BLaER1 treated with 17β-estradiol and CSF1 and Interleukin-3, amounts not matched to agents 10 nM and 100 nM (cell line): ENCODE measurements around the gene PKNOX2.
A peak's percentile ranks its signal among the peaks of the same experiment; 100 is the strongest.

ENCODE experiments used
- H3K27ac ChIP-seq, 11 experiments: shearing (Covaris generic); formaldehyde crosslinking; 2 replicates each; pipeline ENCODE4 v1.8.1; 2022
- H3K27me3 ChIP-seq, 11 experiments: shearing (Covaris generic); formaldehyde crosslinking; 2 replicates each; pipeline ENCODE4 v1.8.1; 2022
- H3K36me3 ChIP-seq, 11 experiments: shearing (Covaris generic); formaldehyde crosslinking; 2 replicates each; pipeline ENCODE4 v1.8.1; 2022
- H3K4me1 ChIP-seq, 10 experiments: shearing (Covaris generic); formaldehyde crosslinking; 2 replicates each; pipeline ENCODE4 v1.8.1; 2022
- H3K4me2 ChIP-seq, 11 experiments: shearing (Covaris generic); formaldehyde crosslinking; 2 replicates each; pipeline ENCODE4 v1.8.1; 2022
- H3K4me3 ChIP-seq, 10 experiments: shearing (Covaris generic); formaldehyde crosslinking; 2 replicates each; pipeline ENCODE4 v1.8.1; 2022
- H3K9ac ChIP-seq, 11 experiments: shearing (Covaris generic); formaldehyde crosslinking; 2 replicates each; pipeline ENCODE4 v1.8.1; 2022
- H3K9me3 ChIP-seq, 11 experiments: shearing (Covaris generic); formaldehyde crosslinking; replicated peaks in 1 of 11; 2 replicates each; pipeline ENCODE4 v1.8.1; 2022
- H4K20me1 ChIP-seq, 11 experiments: shearing (Covaris generic); formaldehyde crosslinking; 2 replicates each; pipeline ENCODE4 v1.8.1; 2022
- Cebpa-rat ChIP-seq, 11 experiments: shearing (Covaris generic); IDR thresholded peaks; 2 replicates each; pipeline ENCODE4 v1.8.1; 2022

The PKNOX2 gene

GRCh38 chr11:125241104-125241503 is 76.6 kb downstream of the PKNOX2 start:
- Histone ChIP-seq H3K4me2 (no peak overlapping the region), H3K27me3 (no peaks in the 10 kb centered on the region), H3K27ac (no peak overlapping the region), H3K9me3 (peaks cover 0 to 8% (median 0%) of the 10 kb centered on the region in 11 experiments; a peak in 3 of 22 replicates), H3K9ac (no peak overlapping the region), H3K36me3 (no peaks in the 10 kb centered on the region), H3K4me1 (no peaks in the 10 kb centered on the region), H3K4me3 (no peak overlapping the region), H4K20me1 (no peaks in the 10 kb centered on the region)
- TF ChIP-seq Cebpa-rat (IDR thresholded peaks at IDR 0.05) = no peak

- Histone ChIP-seq H3K4me3 (no peak overlapping the region), H4K20me1 (no peaks in the 10 kb centered on the region), H3K27ac (no peak overlapping the region), H3K27me3 (no peaks in the 10 kb centered on the region), H3K4me1 (no peaks in the 10 kb centered on the region), H3K36me3 (no peaks in the 10 kb centered on the region), H3K9ac (no peak overlapping the region), H3K4me2 (no peak overlapping the region), H3K9me3 (peaks cover 0 to 8% (median 0%) of the 10 kb centered on the region in 11 experiments; a peak in 1 of 22 replicates)
- TF ChIP-seq Cebpa-rat (IDR thresholded peaks at IDR 0.05) = no peak
Observed at GRCh38 chr11:125242141-125242775, 77.7 kb downstream of the PKNOX2 start.

- Histone ChIP-seq H3K4me2 (no peak overlapping the region), H3K4me3 (no peak overlapping the region), H3K27ac (no peak overlapping the region), H3K9me3 (peaks cover 0 to 8% (median 0%) of the 10 kb centered on the region in 11 experiments; a peak in 1 of 22 replicates), H4K20me1 (no peaks in the 10 kb centered on the region), H3K9ac (no peak overlapping the region), H3K4me1 (no peaks in the 10 kb centered on the region), H3K36me3 (no peaks in the 10 kb centered on the region), H3K27me3 (no peaks in the 10 kb centered on the region)
- no peak for TF ChIP-seq Cebpa-rat (IDR thresholded peaks at IDR 0.05)
Observed at GRCh38 chr11:125244166-125244565, 79.6 kb downstream of the PKNOX2 start.

DNA sequence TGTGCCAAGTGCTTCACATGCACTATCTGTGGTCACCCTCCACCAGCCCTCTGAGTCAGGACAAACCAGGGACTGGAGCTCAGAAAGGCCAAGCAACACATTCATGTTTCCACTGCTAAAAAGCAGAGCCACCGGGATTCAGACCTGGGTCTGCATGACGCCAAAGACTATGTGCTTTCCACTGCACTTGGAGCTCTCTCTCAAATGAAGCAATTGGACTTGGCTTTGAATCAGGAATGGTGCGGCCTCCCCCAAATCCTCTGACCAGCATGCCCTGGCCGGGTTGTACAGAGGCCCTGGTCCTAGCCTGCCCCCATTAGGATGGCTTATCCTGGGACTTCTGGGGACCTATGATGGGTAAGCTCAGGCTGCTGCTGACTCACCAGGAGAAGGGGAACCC is 80.7 kb downstream of the PKNOX2 start:
- TF ChIP-seq Cebpa-rat (IDR thresholded peaks at IDR 0.05) = no peak
- Histone ChIP-seq H3K4me3 (no peak overlapping the region), H3K27ac (no peak overlapping the region), H3K27me3 (no peaks in the 10 kb centered on the region), H3K36me3 (no peaks in the 10 kb centered on the region), H3K4me1 (no peaks in the 10 kb centered on the region), H4K20me1 (no peaks in the 10 kb centered on the region), H3K9ac (no peak overlapping the region), H3K4me2 (no peak overlapping the region), H3K9me3 (peaks cover 0 to 8% (median 0%) of the 10 kb centered on the region in 11 experiments; a peak in 1 of 22 replicates)

DNA sequence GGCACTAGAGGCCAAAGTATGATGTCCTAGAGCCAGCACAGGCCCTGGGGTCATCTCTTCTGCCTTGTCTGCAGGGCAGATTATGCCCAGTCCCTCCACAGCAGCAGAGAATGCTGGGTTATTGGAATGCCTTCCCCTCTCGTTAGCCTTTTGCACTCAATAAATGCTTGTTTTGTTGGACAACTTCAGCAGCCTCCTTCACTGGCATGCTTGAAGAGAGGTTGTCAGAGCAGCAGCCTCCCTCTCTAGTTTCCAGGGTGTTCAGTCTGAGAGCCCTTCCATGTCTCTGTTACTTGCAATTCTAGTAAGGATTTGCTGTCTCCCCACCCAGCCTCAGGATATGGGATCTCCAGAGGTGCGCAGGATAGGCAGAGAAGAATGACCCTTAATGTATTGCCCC is 82.9 kb downstream of the PKNOX2 start:
- Histone ChIP-seq H3K36me3 (no peaks in the 10 kb centered on the region), H3K27ac (no peak overlapping the region), H3K4me1 (peaks cover 0 to 4% (median 0%) of the 10 kb centered on the region in 10 experiments; a peak in 1 of 20 replicates), H3K9ac (no peak overlapping the region), H3K27me3 (no peaks in the 10 kb centered on the region), H3K4me2 (no peak overlapping the region), H3K4me3 (no peak overlapping the region), H4K20me1 (no peaks in the 10 kb centered on the region; a peak in 1 of 22 replicates), H3K9me3 (no peaks in the 10 kb centered on the region)
- no peak for TF ChIP-seq Cebpa-rat (IDR thresholded peaks at IDR 0.05)

GRCh38 chr11:125250318-125251213 is 86.0 kb downstream of the PKNOX2 start:
- Histone ChIP-seq H3K4me1 (peaks cover 0 to 8% (median 0%) of the 10 kb centered on the region in 10 experiments; a peak in 3 of 20 replicates), H3K4me3 (no peak overlapping the region), H4K20me1 (no peaks in the 10 kb centered on the region; a peak in 1 of 22 replicates), H3K9me3 (no peaks in the 10 kb centered on the region), H3K27me3 (no peaks in the 10 kb centered on the region), H3K4me2 (no peak overlapping the region), H3K27ac (no peak overlapping the region), H3K9ac (no peak overlapping the region), H3K36me3 (no peaks in the 10 kb centered on the region)
- TF ChIP-seq Cebpa-rat (IDR thresholded peaks at IDR 0.05) = no peak

GRCh38 chr11:125251214-125251545 is 86.6 kb downstream of the PKNOX2 start:
- H3K9ac ChIP-seq = no peak overlapping the region
- H3K27me3 ChIP-seq = no peaks in the 10 kb centered on the region
- H3K36me3 ChIP-seq = no peaks in the 10 kb centered on the region
- H4K20me1 ChIP-seq = no peaks in the 10 kb centered on the region; a peak in 1 of 22 replicates
- TF ChIP-seq Cebpa-rat (IDR thresholded peaks at IDR 0.05) = no peak
- no peak overlapping the region for H3K27ac ChIP-seq
- no peak overlapping the region for H3K4me2 ChIP-seq
- H3K4me1 ChIP-seq = peaks cover 2 to 10% (median 4%) of the 10 kb centered on the region in 10 experiments
- no peak overlapping the region for H3K4me3 ChIP-seq
- no peaks in the 10 kb centered on the region for H3K9me3 ChIP-seq

DNA sequence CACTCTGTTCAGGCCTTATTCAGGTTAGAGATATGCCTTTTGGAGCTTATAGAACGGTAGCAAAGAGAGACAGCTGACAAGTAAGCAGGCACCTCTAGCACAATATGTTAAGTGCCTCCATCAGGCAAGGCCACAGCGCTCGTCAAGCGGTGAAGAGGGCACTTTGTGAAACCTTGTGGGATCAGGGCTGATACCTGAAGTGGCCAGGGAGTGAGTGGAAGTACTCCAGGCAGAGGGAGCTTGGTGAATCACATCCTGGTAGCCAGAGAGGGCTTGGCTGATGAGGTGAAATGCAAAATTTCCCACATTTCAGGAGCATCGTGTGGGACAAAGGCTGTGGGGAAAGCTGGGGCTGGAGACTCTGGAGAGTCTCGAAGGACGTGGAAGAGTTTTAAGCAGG is 87.4 kb downstream of the PKNOX2 start:
- Histone ChIP-seq H3K27ac (no peak overlapping the region), H3K36me3 (no peaks in the 10 kb centered on the region), H3K4me1 (peaks cover 9 to 17% (median 12%) of the 10 kb centered on the region in 10 experiments), H3K4me3 (no peak overlapping the region), H3K27me3 (no peaks in the 10 kb centered on the region), H3K4me2 (no peak overlapping the region), H4K20me1 (no peaks in the 10 kb centered on the region; a peak in 1 of 22 replicates), H3K9me3 (no peaks in the 10 kb centered on the region), H3K9ac (no peak overlapping the region)
- no peak for TF ChIP-seq Cebpa-rat (IDR thresholded peaks at IDR 0.05)

- TF ChIP-seq Cebpa-rat (IDR thresholded peaks at IDR 0.05) = no peak
- Histone ChIP-seq H3K27ac (no peak overlapping the region), H3K27me3 (no peaks in the 10 kb centered on the region), H3K36me3 (no peaks in the 10 kb centered on the region), H4K20me1 (no peaks in the 10 kb centered on the region; a peak in 1 of 22 replicates), H3K4me1 (peaks cover 23 to 31% (median 25%) of the 10 kb centered on the region in 10 experiments), H3K9ac (no peak overlapping the region), H3K9me3 (no peaks in the 10 kb centered on the region), H3K4me2 (peak overlapping the region in 1 of 11 experiments; percentile 34; a peak in 1 of 22 replicates), H3K4me3 (no peak overlapping the region)
Observed at GRCh38 chr11:125253289-125253688, 88.7 kb downstream of the PKNOX2 start.
